ENCODE data around the gene SEM1.

- TF ChIP-seq, protein P1, sequence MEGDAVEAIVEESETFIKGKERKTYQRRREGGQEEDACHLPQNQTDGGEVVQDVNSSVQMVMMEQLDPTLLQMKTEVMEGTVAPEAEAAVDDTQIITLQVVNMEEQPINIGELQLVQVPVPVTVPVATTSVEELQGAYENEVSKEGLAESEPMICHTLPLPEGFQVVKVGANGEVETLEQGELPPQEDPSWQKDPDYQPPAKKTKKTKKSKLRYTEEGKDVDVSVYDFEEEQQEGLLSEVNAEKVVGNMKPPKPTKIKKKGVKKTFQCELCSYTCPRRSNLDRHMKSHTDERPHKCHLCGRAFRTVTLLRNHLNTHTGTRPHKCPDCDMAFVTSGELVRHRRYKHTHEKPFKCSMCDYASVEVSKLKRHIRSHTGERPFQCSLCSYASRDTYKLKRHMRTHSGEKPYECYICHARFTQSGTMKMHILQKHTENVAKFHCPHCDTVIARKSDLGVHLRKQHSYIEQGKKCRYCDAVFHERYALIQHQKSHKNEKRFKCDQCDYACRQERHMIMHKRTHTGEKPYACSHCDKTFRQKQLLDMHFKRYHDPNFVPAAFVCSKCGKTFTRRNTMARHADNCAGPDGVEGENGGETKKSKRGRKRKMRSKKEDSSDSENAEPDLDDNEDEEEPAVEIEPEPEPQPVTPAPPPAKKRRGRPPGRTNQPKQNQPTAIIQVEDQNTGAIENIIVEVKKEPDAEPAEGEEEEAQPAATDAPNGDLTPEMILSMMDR (conservative IDR thresholded peaks at IDR 0.05 in 1 of 2, IDR thresholded peaks at IDR 0.05 in 1 of 2; ENCODE audit: extremely low read depth in 1 of 2, insufficient read depth in 1 of 2, low read depth in 1 of 2, low read length in 2 of 2): no peak
- TF ChIP-seq EZH2 (IDR thresholded peaks at IDR 0.05; ENCODE audit: borderline replicate concordance, low read length): no peak
These were observed 3.4 kb upstream of the SEM1 start for GRCh38 chr7:96713037-96713436.
